GM10847 (cell line): ENCODE results near the gene KIF23.

ENCODE experiments used
- POLR2A ChIP-seq: IDR thresholded peaks from 2 replicates; pipeline ENCODE4 v1.6.1; 2011; ENCODE audit not compliant: insufficient read length; ENCODE audit errors: extremely low read depth

The KIF23 gene

DNA sequence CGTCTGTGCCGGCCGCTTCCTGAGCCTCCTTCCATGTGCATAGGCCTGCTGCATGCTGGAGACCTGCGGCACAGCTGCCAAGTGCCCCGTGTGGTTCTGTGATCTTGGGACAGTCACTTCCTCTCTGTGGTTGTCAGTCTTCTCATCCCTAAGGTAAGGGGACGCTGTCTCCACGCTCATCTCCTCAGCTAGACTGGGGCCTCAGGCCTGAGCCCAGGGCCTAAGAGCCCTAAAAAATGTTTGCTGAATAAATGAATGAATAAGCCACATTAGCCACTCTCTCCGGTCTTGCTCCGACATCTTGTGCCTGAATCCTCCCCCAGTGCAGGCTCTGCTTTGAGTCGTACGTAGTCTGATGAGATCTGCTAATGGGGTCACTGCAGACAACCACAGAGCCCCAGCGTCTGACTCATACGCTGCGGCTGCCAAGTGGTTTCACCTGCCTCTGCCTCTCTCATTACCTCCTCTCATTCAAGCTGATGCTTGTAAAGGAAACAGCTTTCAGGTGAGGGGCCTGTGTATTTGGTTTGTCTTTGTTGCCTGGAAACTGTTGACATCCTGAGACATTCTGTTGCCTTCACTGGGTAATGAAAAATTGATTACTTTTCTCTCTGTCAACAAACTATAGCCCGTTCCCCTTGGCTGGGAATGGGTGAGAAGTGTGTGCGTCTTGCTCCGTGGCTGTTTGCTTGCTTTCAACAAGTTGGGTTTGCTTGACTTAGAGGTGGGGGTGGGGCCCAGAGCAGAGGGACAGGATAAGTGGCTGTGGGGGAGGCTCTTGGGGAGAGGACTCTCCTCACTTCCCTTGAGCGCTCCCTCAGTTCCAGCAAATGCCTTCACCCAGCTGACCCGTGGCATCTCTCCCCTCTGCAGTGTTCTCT, 54.3 kb downstream of the KIF23 start:
- TF ChIP-seq POLR2A: no peak

DNA sequence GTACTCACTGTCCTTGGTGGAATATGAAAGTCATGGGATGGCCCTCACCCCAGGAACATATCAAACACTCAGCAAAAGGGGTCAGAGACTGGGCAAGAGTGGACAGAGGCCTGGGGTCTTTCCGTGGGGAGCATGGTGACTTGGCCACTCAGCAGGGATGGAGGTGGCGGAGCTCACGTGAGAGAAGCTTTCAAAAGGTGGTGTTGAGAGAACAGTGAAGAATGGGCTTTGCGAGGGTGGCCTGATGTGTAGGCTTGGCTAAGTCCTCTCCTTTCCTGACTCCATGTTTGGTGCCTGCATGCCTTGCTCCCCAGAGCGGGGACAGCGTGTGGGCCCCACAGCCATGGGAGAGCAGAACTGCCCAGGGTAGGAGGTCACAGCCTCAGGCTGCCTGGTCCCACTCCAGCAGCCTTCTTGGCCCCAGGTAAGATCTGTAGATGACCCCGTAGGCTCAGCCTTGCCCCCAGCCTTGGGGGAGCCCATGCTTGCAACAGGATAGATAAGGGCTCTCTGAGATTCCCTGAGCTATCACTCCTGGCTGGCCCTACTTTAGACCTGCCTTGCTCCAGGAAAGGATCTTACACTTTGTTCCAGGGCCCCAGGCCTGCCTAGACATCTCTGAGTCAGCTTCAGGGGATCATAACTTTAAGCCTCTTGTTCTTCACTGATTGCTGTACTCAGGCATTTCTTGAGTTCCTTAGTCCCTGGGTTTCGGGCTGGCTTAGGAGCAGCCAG, 55.5 kb downstream of the KIF23 start:
- TF ChIP-seq POLR2A: no peak

DNA sequence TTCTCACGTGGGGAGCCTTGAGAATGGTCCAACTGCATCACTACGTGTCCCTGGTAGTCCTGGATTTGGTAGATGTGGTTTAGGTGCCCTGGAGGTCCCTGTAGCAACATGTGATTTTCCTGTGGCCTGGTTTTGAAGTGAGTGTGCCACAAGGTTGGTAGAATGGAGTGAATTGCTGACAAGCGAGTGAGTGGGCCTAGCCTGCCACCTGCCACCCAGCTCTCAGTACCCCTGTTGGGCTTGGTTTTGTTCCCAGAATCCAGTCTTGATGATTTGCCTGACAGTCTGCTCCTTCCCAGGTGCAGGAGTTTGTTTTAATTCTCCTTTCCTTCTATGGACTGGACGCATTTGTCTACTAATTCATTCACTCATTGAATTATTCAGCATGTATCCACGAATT, 57.9 kb downstream of the KIF23 start:
- TF ChIP-seq POLR2A: no peak

DNA sequence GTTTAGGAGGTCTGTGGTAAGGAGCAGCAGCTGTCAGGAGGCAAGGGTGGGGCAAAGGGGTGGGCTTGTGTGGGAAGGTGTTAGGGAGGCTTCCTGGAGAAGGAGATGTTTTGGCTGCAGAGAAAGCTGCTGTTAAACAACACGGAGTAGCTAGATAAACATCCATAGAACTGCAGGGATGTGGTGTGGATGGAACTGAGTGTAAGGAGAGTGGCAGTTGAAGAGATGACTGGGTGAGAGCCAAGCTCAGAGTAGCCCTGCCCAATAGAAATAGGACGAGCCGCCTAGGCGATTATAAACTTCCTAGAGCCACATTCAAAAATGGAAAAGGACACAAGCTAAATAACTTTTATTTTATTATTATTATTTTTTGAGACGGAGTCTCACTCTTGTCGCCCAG, 58.4 kb downstream of the KIF23 start:
- TF ChIP-seq POLR2A: no peak

DNA sequence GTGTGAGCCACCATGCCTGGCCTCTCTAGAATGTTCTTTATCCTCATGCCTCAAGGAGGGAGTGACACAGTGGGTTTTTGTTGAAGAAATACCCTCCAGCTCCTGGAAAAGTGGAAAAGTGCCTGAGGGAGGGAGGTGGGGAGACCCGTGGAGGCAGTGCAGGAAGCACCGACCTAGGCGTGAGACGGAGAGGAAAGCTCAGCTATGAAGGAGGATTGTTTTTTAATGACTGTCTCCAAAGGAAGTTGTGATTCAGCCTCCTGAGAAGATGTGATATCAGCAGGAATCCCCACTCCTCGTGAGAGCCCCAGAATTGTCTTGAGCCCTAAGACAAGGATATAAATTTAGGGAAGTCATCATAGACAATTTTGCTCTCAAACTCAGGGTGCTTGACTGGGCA, 60.1 kb downstream of the KIF23 start:
- no peak for TF ChIP-seq POLR2A

DNA sequence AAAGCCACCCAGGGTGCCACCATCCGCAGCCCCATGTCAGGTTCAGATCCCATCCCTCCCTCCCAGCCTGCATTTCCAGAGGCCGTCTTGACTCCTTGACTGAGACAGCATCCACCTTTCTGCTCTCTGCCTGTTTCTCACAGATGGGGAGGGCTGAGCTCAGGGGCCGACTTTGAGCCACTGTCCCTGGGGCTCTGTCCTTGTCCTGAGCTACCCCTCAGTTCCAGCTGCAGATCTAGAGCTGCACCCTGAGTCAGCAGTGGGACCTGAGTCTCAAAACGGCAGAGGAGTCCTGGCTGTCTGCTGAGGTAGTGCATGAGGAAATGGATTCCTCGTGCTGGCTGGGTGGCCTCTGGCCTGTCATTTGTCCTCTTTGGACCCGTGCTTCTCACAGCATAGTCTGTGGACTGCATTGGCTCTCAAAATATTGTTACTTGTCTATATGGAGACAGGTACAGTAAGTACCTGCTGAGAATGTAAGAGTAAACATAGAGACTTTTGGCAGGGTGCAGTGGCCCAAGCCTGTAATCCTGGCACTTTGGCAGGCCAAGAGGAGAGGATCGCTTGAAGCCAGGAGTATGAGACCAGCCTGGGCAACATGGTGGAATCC, 60.8 kb downstream of the KIF23 start:
- TF ChIP-seq POLR2A: no peak

DNA sequence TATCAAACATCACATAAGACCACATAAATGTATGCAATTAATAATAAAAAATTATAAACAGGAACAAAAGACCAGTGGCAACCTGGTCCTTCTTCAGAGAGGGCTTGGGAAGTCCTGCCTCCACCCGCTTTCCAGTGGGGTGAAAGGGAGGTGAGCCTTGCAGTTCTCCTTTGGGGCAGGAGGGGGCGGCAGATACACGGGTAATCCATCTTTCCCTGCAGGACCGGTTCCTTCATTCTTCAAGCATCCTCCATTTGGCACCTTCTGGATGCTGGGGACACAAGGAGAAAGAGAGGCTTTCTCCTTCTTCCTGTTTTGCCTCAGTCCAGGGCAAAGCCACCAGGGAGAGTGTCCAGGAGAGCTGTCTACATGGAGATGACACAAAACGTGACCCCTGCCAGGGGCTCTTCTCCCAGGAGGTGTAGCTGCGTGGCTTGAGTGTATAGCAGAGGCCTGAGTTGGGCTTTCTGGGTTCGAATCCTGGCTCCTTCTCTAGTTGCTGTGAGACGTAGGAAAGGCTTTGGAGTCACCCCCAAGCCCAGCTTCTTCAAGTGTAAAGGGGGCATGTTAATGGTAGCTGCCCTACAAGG, 61.7 kb downstream of the KIF23 start:
- no peak for TF ChIP-seq POLR2A

DNA sequence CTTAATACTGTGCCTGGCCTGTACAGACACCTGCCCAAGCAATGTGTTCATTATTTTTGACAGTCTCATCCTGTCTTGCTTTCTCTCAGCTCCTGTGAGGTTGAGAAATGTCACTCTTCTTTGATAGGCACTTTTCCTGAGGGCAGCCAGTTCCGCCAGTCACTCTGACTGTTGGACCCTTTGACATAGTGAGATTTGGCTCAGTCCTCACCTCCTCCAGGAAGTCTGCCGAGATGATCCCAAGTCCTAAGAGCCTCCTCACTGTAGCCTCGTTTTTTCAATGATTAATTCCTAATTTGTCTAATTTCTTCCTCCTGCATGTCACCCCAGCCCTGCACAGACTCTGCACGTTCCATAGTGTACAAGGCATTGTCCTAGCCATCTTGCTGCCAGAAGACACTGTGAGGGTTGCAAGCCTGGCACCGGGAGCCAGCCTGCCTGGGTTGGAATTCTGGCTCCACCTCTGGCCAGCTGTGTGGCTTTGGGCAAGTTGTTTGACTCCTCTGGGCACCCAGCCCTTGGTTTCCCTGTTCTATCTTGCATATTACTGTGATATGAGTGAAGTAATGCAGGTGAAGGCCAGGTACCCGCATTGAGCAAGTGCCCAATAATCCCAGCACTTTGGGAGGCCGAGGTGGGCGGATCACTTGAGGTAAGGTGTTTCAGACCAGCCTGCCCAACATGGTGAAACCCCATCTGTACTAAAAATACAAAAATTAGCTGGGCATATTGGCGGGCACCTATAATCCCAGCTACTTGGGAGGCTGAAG, 62.7 kb downstream of the KIF23 start:
- no peak for TF ChIP-seq POLR2A

DNA sequence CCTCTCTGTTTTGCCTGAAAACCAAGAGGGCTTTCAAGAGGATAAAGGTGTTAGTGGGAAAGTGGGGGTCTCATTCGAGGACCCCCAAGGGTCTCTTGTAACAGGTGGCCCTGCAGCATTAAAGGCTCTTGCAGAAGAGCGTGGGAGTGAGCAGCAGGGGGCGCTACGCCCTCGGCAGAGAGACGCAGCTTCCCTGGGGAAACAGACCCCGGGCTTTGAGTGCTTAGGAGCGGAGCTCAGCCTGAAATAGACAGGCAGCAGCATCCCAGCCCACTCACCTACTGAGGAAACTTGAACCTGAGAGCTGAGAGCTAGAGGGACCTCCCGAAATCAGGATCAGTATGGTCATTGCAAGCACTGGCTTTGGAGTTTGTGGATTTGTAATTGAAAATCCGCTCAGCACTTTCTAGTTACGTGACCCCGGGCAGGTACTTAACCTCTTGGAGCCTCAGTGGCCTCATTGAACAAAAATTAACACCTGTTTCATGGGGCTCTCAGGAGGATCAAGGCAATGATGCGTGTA, 64.2 kb downstream of the KIF23 start:
- no peak for TF ChIP-seq POLR2A

DNA sequence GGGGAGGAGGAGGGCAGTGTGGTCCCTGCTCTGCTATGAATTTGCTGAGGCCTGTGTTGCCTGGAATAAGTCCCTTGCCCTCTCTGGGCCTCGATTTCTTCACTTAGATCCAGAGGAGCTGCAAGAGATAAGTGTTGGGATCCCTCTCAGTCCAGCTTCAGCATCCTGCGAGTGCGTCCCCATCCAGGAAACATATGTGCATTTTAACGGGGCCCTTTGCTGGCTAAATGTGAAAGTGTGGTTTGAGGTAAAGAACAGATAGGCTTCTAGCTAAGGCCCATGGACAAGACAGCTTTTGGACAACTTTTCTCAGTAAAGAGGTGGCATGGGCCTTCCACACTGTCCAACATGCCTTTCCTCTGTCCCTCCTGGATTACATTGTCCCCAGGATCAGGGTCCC, 64.9 kb downstream of the KIF23 start:
- TF ChIP-seq POLR2A: no peak

DNA sequence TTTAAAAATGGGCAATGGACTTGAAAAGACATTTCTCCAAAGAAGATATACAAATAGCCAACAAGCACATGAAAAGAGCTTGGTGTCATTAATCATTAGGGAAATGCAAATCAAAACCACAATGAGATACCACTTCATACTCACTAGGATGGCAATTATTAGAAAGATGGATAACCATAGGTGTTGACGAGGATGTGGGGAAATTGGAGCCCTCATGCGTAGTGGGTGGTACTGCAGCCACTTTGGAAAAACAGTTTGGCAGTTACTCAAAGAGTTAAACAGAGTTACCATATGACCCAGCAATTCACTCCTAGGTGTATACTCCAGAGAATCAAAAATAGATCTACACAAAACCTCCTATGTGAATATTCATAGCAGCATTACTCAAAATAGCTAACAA, 65.8 kb downstream of the KIF23 start:
- TF ChIP-seq POLR2A: no peak

DNA sequence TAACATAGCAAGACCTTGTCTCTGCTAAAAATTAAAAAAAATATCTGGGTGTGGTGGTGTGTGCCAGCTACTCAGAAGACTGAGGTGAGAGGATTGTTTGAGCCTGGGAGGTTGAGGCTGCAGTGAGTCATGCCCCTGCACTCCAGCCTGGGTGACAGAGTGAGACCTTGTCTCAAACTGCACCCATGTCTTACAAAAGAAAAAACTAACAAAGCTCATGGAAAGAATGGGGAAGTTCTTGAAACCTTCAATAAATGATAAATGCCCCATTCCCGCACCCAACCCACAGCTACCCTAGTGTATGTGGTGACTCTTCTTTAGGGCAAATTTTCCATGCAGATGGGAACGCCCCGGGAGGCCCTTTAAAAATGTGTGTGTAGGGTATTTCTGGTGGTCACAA, 66.8 kb downstream of the KIF23 start:
- no peak for TF ChIP-seq POLR2A

DNA sequence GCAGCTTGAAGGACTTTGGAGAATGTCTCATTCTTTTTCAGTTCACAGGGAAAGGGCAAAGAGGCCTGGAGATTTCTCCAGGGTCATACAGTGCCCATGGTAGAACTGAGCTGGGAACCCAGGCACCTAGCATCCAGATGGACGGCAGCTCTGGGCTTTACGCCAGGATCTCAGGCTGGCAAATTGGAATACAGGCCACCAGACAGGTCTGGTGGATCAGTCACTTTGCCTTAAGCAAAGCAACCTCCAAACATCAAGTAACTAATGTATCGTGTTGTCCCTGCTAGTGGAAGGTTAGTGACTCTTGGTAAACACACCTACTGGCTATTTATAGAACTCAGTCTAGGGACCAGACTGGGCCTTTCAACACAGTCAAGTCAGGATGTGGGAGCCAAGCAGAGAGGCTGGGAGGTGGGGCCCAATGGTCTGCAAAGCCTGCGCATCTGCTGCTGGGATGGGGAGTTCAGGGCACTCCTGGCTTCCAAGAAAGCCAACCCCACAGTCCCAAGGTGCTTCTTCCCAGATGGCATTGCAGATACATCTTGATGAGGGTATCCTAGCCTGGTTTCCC, 68.6 kb downstream of the KIF23 start:
- TF ChIP-seq POLR2A: no peak

DNA sequence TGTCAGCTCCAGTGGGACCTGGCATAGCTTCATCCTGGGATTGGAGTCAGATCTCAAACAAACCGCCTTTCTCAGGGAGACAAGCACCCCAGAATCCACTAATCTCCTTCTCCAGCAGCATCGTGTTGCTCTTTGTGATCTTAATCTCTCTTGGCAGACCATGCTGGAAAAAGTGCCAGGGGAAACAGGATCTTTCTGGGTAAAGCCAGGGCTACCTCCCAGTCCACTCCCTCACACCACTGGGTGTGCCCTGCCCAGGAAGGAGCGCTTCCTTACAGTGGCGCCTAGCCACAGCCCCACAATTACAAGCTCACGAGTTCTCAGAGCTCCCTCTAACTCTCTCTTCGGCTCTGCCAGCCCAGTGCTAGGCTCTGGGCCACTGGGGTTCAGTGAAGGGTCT, 70.7 kb downstream of the KIF23 start:
- no peak for TF ChIP-seq POLR2A
